Measurements from ENCODE around the gene RGS21.

DNA sequence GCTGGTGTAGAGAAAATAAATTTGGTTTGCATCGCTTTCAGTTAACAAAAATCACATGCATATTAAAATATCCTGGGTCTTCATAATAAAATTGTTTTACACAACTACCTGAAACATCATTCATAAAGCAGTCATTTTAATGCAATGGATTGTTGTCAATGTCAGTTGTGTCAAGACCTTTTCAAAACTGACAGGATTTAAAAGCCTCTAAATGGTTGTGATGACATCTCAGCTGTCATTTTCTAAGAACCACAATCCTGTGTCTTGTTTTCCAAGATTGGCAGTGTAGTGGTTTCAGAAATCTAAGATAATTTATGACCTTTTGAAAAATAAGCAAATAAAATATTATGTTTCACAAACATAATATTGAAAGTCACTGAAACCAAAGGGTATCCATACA is 42.0 kb downstream of the RGS21 start:
- TF ChIP-seq, protein P1, sequence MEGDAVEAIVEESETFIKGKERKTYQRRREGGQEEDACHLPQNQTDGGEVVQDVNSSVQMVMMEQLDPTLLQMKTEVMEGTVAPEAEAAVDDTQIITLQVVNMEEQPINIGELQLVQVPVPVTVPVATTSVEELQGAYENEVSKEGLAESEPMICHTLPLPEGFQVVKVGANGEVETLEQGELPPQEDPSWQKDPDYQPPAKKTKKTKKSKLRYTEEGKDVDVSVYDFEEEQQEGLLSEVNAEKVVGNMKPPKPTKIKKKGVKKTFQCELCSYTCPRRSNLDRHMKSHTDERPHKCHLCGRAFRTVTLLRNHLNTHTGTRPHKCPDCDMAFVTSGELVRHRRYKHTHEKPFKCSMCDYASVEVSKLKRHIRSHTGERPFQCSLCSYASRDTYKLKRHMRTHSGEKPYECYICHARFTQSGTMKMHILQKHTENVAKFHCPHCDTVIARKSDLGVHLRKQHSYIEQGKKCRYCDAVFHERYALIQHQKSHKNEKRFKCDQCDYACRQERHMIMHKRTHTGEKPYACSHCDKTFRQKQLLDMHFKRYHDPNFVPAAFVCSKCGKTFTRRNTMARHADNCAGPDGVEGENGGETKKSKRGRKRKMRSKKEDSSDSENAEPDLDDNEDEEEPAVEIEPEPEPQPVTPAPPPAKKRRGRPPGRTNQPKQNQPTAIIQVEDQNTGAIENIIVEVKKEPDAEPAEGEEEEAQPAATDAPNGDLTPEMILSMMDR (conservative IDR thresholded peaks at IDR 0.05): no peak
- no peak for TF ChIP-seq ZFX (IDR thresholded peaks at IDR 0.05)
